ENCODE measurements around the gene TTC5.

The TTC5 gene

DNA sequence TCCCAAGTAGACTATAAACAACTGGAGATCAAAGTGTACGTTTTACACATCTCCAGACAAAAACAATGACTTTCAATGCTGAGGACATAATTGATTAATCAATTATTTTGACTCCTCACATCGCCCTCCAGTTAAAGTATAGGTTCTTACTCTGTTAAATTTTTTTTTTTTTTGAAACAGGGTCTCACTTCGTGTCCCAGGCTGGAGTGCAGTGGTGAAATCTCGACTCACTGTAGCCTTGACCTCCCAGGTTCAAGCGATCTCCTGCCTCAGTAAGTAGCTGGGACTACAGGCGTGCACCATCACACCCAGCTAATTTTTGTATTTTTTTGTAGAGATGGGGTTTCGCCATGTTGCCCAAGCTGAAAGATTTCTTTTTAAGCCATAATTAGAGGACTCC is 28.3 kb upstream of the TTC5 start:
- H3K79me2 ChIP-seq (ENCODE audit: low read length) = peaks cover 34% of the 10 kb centered on the region
- no peak for DNase-seq
- no peak overlapping the region; the same call in 1 of the 2 replicates for H3K9ac ChIP-seq (ENCODE audit: low read length)
- H3K9me2 ChIP-seq (replicated peaks; ENCODE audit: insufficient read depth, low read length) = no peaks in the 10 kb centered on the region
- H3K27me3 ChIP-seq (replicated peaks; ENCODE audit: insufficient read depth, low read length) = no peaks in the 10 kb centered on the region
- no peak overlapping the region for H3K4me3 ChIP-seq (ENCODE audit: low read length)
- H3K4me2 ChIP-seq (ENCODE audit: low read depth, low read length) = peak overlapping the region; percentile 74; the same call in 1 of the 2 replicates
- peaks cover 6% of the 10 kb centered on the region; the same call in 1 of the 2 replicates for H3F3A ChIP-seq (ENCODE audit: insufficient read depth, low read length)
- no peaks in the 10 kb centered on the region for H3K4me1 ChIP-seq (ENCODE audit: low read length)
- TF ChIP-seq, protein P1, sequence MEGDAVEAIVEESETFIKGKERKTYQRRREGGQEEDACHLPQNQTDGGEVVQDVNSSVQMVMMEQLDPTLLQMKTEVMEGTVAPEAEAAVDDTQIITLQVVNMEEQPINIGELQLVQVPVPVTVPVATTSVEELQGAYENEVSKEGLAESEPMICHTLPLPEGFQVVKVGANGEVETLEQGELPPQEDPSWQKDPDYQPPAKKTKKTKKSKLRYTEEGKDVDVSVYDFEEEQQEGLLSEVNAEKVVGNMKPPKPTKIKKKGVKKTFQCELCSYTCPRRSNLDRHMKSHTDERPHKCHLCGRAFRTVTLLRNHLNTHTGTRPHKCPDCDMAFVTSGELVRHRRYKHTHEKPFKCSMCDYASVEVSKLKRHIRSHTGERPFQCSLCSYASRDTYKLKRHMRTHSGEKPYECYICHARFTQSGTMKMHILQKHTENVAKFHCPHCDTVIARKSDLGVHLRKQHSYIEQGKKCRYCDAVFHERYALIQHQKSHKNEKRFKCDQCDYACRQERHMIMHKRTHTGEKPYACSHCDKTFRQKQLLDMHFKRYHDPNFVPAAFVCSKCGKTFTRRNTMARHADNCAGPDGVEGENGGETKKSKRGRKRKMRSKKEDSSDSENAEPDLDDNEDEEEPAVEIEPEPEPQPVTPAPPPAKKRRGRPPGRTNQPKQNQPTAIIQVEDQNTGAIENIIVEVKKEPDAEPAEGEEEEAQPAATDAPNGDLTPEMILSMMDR (IDR thresholded peaks at IDR 0.05; ENCODE audit: low read length) = no peak
- TF ChIP-seq EZH2phosphoT487 (IDR thresholded peaks at IDR 0.05; ENCODE audit: low read length) (no peak), EZH2 (optimal IDR thresholded peaks at IDR 0.05; ENCODE audit: low read depth, low read length) (no peak)
- H2AFZ ChIP-seq (ENCODE audit: low read length) = peak overlapping the region; percentile 39; the same call in 1 of the 2 replicates
- no peaks in the 10 kb centered on the region for H3K36me3 ChIP-seq (replicated peaks; ENCODE audit: insufficient read depth, low read length)
- no peaks in the 10 kb centered on the region for H3K9me3 ChIP-seq (replicated peaks; ENCODE audit: insufficient read depth, low read length)
- peak overlapping the region; percentile 66; the same call in 1 of the 2 replicates for H3K27ac ChIP-seq (ENCODE audit: low read length)
- no peaks in the 10 kb centered on the region for H4K20me1 ChIP-seq (ENCODE audit: insufficient read depth, low read length)

DNA sequence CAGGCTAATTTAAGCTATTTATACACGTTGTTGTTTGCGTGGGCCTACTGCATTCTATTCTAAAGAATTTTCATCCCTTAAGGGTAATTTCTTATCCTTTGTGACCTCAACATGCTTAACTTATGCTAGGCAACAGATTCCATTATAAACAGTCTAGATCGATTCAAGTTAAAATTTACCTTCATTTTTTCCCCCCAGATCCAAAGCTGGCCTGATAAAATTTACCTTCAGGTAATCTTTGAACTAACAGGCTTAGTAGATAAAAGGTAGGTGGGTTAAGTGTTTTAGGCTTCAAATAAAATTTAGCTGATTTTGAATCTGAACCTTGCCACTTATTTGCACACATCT is 27.7 kb upstream of the TTC5 start:
- DNase-seq = no peak
- Histone ChIP-seq H3K36me3 (replicated peaks; ENCODE audit: insufficient read depth, low read length) (no peaks in the 10 kb centered on the region), H3K27ac (ENCODE audit: low read length) (peak overlapping the region; percentile 66), H4K20me1 (ENCODE audit: insufficient read depth, low read length) (no peaks in the 10 kb centered on the region), H2AFZ (ENCODE audit: low read length) (peak overlapping the region; percentile 39), H3K4me1 (ENCODE audit: low read length) (no peaks in the 10 kb centered on the region), H3K4me2 (ENCODE audit: low read depth, low read length) (peak overlapping the region; percentile 74), H3K9me3 (replicated peaks; ENCODE audit: insufficient read depth, low read length) (no peaks in the 10 kb centered on the region), H3K4me3 (ENCODE audit: low read length) (peak overlapping the region; percentile 95), H3K9me2 (replicated peaks; ENCODE audit: insufficient read depth, low read length) (no peaks in the 10 kb centered on the region), H3F3A (ENCODE audit: insufficient read depth, low read length) (peaks cover 6% of the 10 kb centered on the region; the same call in 1 of the 2 replicates), H3K9ac (ENCODE audit: low read length) (peak overlapping the region; percentile 40; the same call in 1 of the 2 replicates), H3K79me2 (ENCODE audit: low read length) (peaks cover 39% of the 10 kb centered on the region), H3K27me3 (replicated peaks; ENCODE audit: insufficient read depth, low read length) (no peaks in the 10 kb centered on the region)
- no peak for TF ChIP-seq EZH2 (optimal IDR thresholded peaks at IDR 0.05; ENCODE audit: low read depth, low read length)
- TF ChIP-seq, protein P1 (IDR thresholded peaks at IDR 0.05; ENCODE audit: low read length) = no peak
- TF ChIP-seq EZH2phosphoT487 (IDR thresholded peaks at IDR 0.05; ENCODE audit: low read length) = no peak

- Histone ChIP-seq H3K79me2 (ENCODE audit: low read length) (peaks cover 39% of the 10 kb centered on the region), H3K27me3 (replicated peaks; ENCODE audit: insufficient read depth, low read length) (no peaks in the 10 kb centered on the region), H3F3A (ENCODE audit: insufficient read depth, low read length) (peaks cover 6% of the 10 kb centered on the region; the same call in 1 of the 2 replicates), H3K27ac (ENCODE audit: low read length) (peak within 1 kb of the TSS; percentile 66), H3K4me1 (ENCODE audit: low read length) (no peaks in the 10 kb centered on the region), H3K4me2 (ENCODE audit: low read depth, low read length) (peak within 1 kb of the TSS; percentile 74), H2AFZ (ENCODE audit: low read length) (peak within 1 kb of the TSS; percentile 39), H3K36me3 (replicated peaks; ENCODE audit: insufficient read depth, low read length) (no peaks in the 10 kb centered on the region), H4K20me1 (ENCODE audit: insufficient read depth, low read length) (no peaks in the 10 kb centered on the region), H3K9ac (ENCODE audit: low read length) (peak within 1 kb of the TSS; percentile 78), H3K9me2 (replicated peaks; ENCODE audit: insufficient read depth, low read length) (no peaks in the 10 kb centered on the region), H3K9me3 (replicated peaks; ENCODE audit: insufficient read depth, low read length) (no peaks in the 10 kb centered on the region), H3K4me3 (ENCODE audit: low read length) (peak within 1 kb of the TSS; percentile 95)
- TF ChIP-seq, protein P1 (IDR thresholded peaks at IDR 0.05; ENCODE audit: low read length) = no peak
- no peak for TF ChIP-seq EZH2 (optimal IDR thresholded peaks at IDR 0.05; ENCODE audit: low read depth, low read length)
- TF ChIP-seq EZH2phosphoT487 (IDR thresholded peaks at IDR 0.05; ENCODE audit: low read length) = no peak
- DNase-seq = peak; percentile 75
These were observed 27.2 kb upstream of the TTC5 start, which contains the start of gene CCNB1IP1 for GRCh38 chr14:20332788-20333493. Gene CCNB1IP1 (minus strand): TSS chr14:20333279. CDS start chr14:20316523, 16,756 bp downstream.

Measured in MM.1S (cell line).